Measurements from ENCODE around the gene RABL3. TPM values are rescaled to one million over a fixed set of nuclear protein-coding genes. Genes with fewer than 3 reads are reported as not detected.
"Not testable (repeated sequence)": the region's sequence is repeated elsewhere in the genome, so short reads cannot be mapped to it uniquely, and the experiment has no call there.

Gene RABL3
- 10 to 100 TPM in 2 of 6 donors, 1 to 10 TPM in 4; 6.8 to 14.8 (median 8.6) TPM for total RNA-seq
- polyA plus RNA-seq, result 1 to 10 TPM; 2.1 to 7.1 TPM

- H3K36me3 ChIP-seq, result no peaks in the 10 kb centered on the region
- TF ChIP-seq CTCF (IDR thresholded peaks at IDR 0.05), result no peak
- intact Hi-C loops (cut with DNase I), result no loop called here
- H3K9me3 ChIP-seq, result no peaks in the 10 kb centered on the region
- no peaks in the 10 kb centered on the region for H3K27me3 ChIP-seq
- FAIRE-seq, result peak; percentile 98
- ATAC-seq, result peak; percentile 98 to 99 (median 99)
- DNase-seq, result peak; percentile 92 to 98 (median 95)
- peak within 1 kb of the TSS; percentile 69 to 96 (median 84) for H3K4me3 ChIP-seq
- WGBS, 2 donors, result 0% methylated on average over 39 of the region's 39 CpGs
- peaks cover 0 to 7% (median 4%) of the 10 kb centered on the region in 3 donors for H3K4me1 ChIP-seq
- peak within 1 kb of the TSS; percentile 90 to 98 (median 93) for H3K27ac ChIP-seq
Measured at GRCh38 chr3:120742198-120742848, at the start of gene RABL3, which contains the start of gene GTF2E1. Gene RABL3, minus strand, starts transcription at chr3:120742516. Its CDS starts 9 bp downstream, at chr3:120742507. Gene GTF2E1, plus strand, starts transcription at chr3:120742744. Its CDS starts 7,809 bp downstream, at chr3:120750553.

GRCh38 chr3:120791913-120792312, 49.6 kb upstream of the RABL3 start:
- Histone ChIP-seq H3K27ac (no peak overlapping the region), H3K27me3 (no peaks in the 10 kb centered on the region), H3K36me3 (no peaks in the 10 kb centered on the region), H3K4me3 (no peak overlapping the region), H3K9me3 (no peaks in the 10 kb centered on the region), H3K4me1 (no peaks in the 10 kb centered on the region)
- no peak for TF ChIP-seq CTCF (IDR thresholded peaks at IDR 0.05)
- no peak for FAIRE-seq
- intact Hi-C loops (cut with DNase I), result loop anchor here in 1 of 3 donors (5.0 kb wide), 1 partner anchor 230 kb away; no protein-coding TSS in a partner anchor
- 72 to 90% methylated on average over 1 of the region's 1 CpG for WGBS, 2 donors
- ATAC-seq, result no peak
- no peak for DNase-seq

GRCh38 chr3:120791010-120791409, 48.7 kb upstream of the RABL3 start:
- no peak for TF ChIP-seq CTCF (IDR thresholded peaks at IDR 0.05)
- intact Hi-C loops (cut with DNase I), result loop anchor here in 1 of 3 donors (5.0 kb wide), 1 partner anchor 229 kb away; no protein-coding TSS in a partner anchor
- no peak for ATAC-seq
- no peak for FAIRE-seq
- no peaks in the 10 kb centered on the region for H3K36me3 ChIP-seq
- WGBS, 2 donors, result 68 to 79% methylated on average over 1 of the region's 1 CpG
- no peak for DNase-seq
- H3K4me1 ChIP-seq, result no peaks in the 10 kb centered on the region
- no peaks in the 10 kb centered on the region for H3K27me3 ChIP-seq
- no peaks in the 10 kb centered on the region for H3K9me3 ChIP-seq
- H3K27ac ChIP-seq, result no peak overlapping the region
- no peak overlapping the region for H3K4me3 ChIP-seq

GRCh38 chr3:120785832-120786231, 43.5 kb upstream of the RABL3 start:
- 63 to 76% methylated on average over 5 of the region's 5 CpGs for WGBS, 2 donors

GRCh38 chr3:120780977-120781376, 38.7 kb upstream of the RABL3 start:
- DNase-seq (no peak), FAIRE-seq (no peak), ATAC-seq (no peak)
- WGBS, 2 donors, result 90 to 94% methylated on average over 13 of the region's 13 CpGs
- no peak for TF ChIP-seq CTCF (IDR thresholded peaks at IDR 0.05)
- H3K36me3 ChIP-seq, result peaks cover 0 to 12% (median 5%) of the 10 kb centered on the region in 3 donors
- no peaks in the 10 kb centered on the region for H3K9me3 ChIP-seq
- no peak overlapping the region for H3K27ac ChIP-seq
- no peaks in the 10 kb centered on the region for H3K27me3 ChIP-seq
- intact Hi-C loops (cut with DNase I), result no loop called here
- H3K4me3 ChIP-seq, result no peak overlapping the region
- no peaks in the 10 kb centered on the region for H3K4me1 ChIP-seq

More at GRCh38 chr3:120785832-120786231, 43.5 kb upstream of the RABL3 start:
- H3K9me3 ChIP-seq; FAIRE-seq; H3K4me1 ChIP-seq; DNase-seq; intact Hi-C loops (cut with DNase I); H3K27ac ChIP-seq; H3K36me3 ChIP-seq; ATAC-seq; H3K4me3 ChIP-seq; H3K27me3 ChIP-seq: not testable (repeated sequence)

Measured in pancreas (tissue), 10 donors.